Activated CD8-positive, alpha-beta memory T cell treated with anti-CD3 and anti-CD28 coated beads, Interleukin-2, amount 50 U/mL, for 48 hours (primary cell): ENCODE results near the gene ZFP14.
"Not testable (repeated sequence)": the region's sequence is repeated elsewhere in the genome, so short reads cannot be mapped to it uniquely, and the experiment has no call there.

ENCODE experiments used
- DNase-seq: peaks from one replicate; pipeline ENCODE4 v3.0.0-alpha.2; 2020

ZFP14 gene

GRCh38 chr19:36330216-36330615, 48.8 kb downstream of the ZFP14 start:
- DNase-seq = no peak

- DNase-seq = not testable (repeated sequence)
Observed at GRCh38 chr19:36329534-36329933, 49.5 kb downstream of the ZFP14 start.

- not testable (repeated sequence) for DNase-seq
Observed at GRCh38 chr19:36326649-36327048, 52.4 kb downstream of the ZFP14 start.

GRCh38 chr19:36315164-36315563, 63.8 kb downstream of the ZFP14 start:
- DNase-seq = not testable (repeated sequence)

GRCh38 chr19:36314053-36314452, 64.9 kb downstream of the ZFP14 start:
- not testable (repeated sequence) for DNase-seq

- not testable (repeated sequence) for DNase-seq
Observed at GRCh38 chr19:36311098-36311760, 67.8 kb downstream of the ZFP14 start.

GRCh38 chr19:36310416-36310990, 68.5 kb downstream of the ZFP14 start:
- DNase-seq = not testable (repeated sequence)

- not testable (repeated sequence) for DNase-seq
Observed at GRCh38 chr19:36309759-36310158, 69.2 kb downstream of the ZFP14 start.

- not testable (repeated sequence) for DNase-seq
Observed at GRCh38 chr19:36309309-36309708, 69.7 kb downstream of the ZFP14 start.

- DNase-seq = not testable (repeated sequence)
Observed at GRCh38 chr19:36292317-36292716, 86.7 kb downstream of the ZFP14 start.
